WTC11 (cell line): ENCODE measurements around the gene WDR53.

Source experiments
- ATF2 ChIP-seq: sonication (generic); formaldehyde crosslinking; IDR thresholded peaks from 2 replicates; pipeline ENCODE4 v1.8.1; 2022; ENCODE audit warnings: low read depth, missing genetic modification reagents, borderline replicate concordance
- CTCF ChIP-seq: fragments of 200-600 bp; IDR thresholded peaks from 2 replicates; pipeline ENCODE4 v1.8.0; 2022; ENCODE audit warnings: antibody characterized with exemption
- NR2C2 ChIP-seq: sonication (generic); formaldehyde crosslinking; IDR thresholded peaks from 2 replicates; pipeline ENCODE4 v1.8.0; 2022; ENCODE audit warnings: mild to moderate bottlenecking, missing genetic modification reagents
- NR3C1 ChIP-seq: sonication (generic); formaldehyde crosslinking; conservative IDR thresholded peaks from 2 replicates; pipeline ENCODE4 v1.8.1; 2023; ENCODE audit warnings: low read depth, mild to moderate bottlenecking, missing genetic modification reagents
- SMAD3 ChIP-seq: sonication (generic); formaldehyde crosslinking; IDR thresholded peaks from 2 replicates; pipeline ENCODE4 v1.8.0; 2022; ENCODE audit warnings: missing genetic modification reagents, mild to moderate bottlenecking, borderline replicate concordance
- STAT6 ChIP-seq: sonication (generic); formaldehyde crosslinking; conservative IDR thresholded peaks from 2 replicates; pipeline ENCODE4 v1.8.1; 2023; ENCODE audit warnings: mild to moderate bottlenecking, low read depth, missing genetic modification reagents, moderate library complexity
- TCF7 ChIP-seq: sonication (generic); formaldehyde crosslinking; IDR thresholded peaks from 2 replicates; pipeline ENCODE4 v1.8.0; 2022; ENCODE audit warnings: mild to moderate bottlenecking, low read depth, missing genetic modification reagents, moderate library complexity
- TEAD1 ChIP-seq: sonication (generic); formaldehyde crosslinking; IDR thresholded peaks from 2 replicates; pipeline ENCODE4 v1.8.0; 2022; ENCODE audit warnings: mild to moderate bottlenecking, missing genetic modification reagents
- ZNF138 ChIP-seq: sonication (generic); formaldehyde crosslinking; conservative IDR thresholded peaks from 2 replicates; pipeline ENCODE4 v1.8.1; 2022; ENCODE audit warnings: mild to moderate bottlenecking, moderate library complexity, missing genetic modification reagents
- ZNF232 ChIP-seq: sonication (generic); formaldehyde crosslinking; IDR thresholded peaks from 2 replicates; pipeline ENCODE4 v1.8.0; 2022; ENCODE audit warnings: mild to moderate bottlenecking, missing genetic modification reagents
- ZNF263 ChIP-seq: sonication (generic); formaldehyde crosslinking; IDR thresholded peaks from 2 replicates; pipeline ENCODE4 v1.8.1; 2022; ENCODE audit warnings: low read depth, mild to moderate bottlenecking, moderate library complexity, missing genetic modification reagents
- ZNF396 ChIP-seq: fragments of 250-450 bp; sonication (Bioruptor Pico); IDR thresholded peaks from 2 replicates; pipeline ENCODE4 v1.8.0; 2021; ENCODE audit warnings: mild to moderate bottlenecking, moderate library complexity, borderline replicate concordance

- TF ChIP-seq CTCF = no peak
- no peak for TF ChIP-seq ZNF232 (CRISPR knock-in tag)
- no peak for TF ChIP-seq ZNF138 (CRISPR knock-in tag)
- TF ChIP-seq SMAD3 (CRISPR knock-in tag) = no peak
- TF ChIP-seq NR2C2 (CRISPR knock-in tag) = no peak
- no peak for TF ChIP-seq ZNF263
- TF ChIP-seq NR3C1 (CRISPR knock-in tag) = no peak
- no peak for TF ChIP-seq ATF2 (CRISPR knock-in tag)
- no peak for TF ChIP-seq TEAD1 (CRISPR knock-in tag)
- TF ChIP-seq STAT6 (CRISPR knock-in tag) = no peak
- no peak for TF ChIP-seq ZNF396
- TF ChIP-seq TCF7 (CRISPR knock-in tag) = no peak
Observed at GRCh38 chr3:196523841-196524240, 44.5 kb downstream of the WDR53 start.
